Bronchial epithelial cell (primary cell): ENCODE results near the gene NFIA. TPM values are rescaled to one million over a fixed set of nuclear protein-coding genes. Genes with fewer than 3 reads are reported as not detected.

Source experiments
- DNase-seq: peaks from one replicate; pipeline ENCODE4 v3.0.0-alpha.2; 2010; ENCODE audit warnings: low read depth
- FAIRE-seq: peaks from 2 replicates; lab custom pipeline; 2011; peaks lifted over from hg19 to GRCh38; lab: Jason Lieb, UNC
- H3K27me3 ChIP-seq: 2 replicates; pipeline ENCODE4 v1.5.1; 2011; ENCODE audit warnings: low read length; ENCODE audit not compliant: control insufficient read depth, insufficient read depth
- H3K36me3 ChIP-seq: 2 replicates; pipeline ENCODE4 v1.5.1; 2011; ENCODE audit warnings: low read length; ENCODE audit not compliant: control insufficient read depth, insufficient read depth
- H3K4me3 ChIP-seq: 2 replicates; pipeline ENCODE4 v1.5.1; 2011; ENCODE audit warnings: mild to moderate bottlenecking, low read depth, low read length, control low read depth
- CTCF ChIP-seq: IDR thresholded peaks from 2 replicates; pipeline ENCODE4 v1.5.1; 2011; ENCODE audit warnings: mild to moderate bottlenecking, moderate library complexity, low read length, control low read depth, inconsistent platforms; ENCODE audit not compliant: insufficient read depth, severe bottlenecking
- total RNA-seq: library from RNA; depleted of rRNA; stranded (reverse); fragments of >200 nt; gene quantifications from 2 replicates; pipeline ENCODE4 v1.2.1, GENCODE V29; 2014

Gene NFIA
- total RNA-seq, 1 donor from 2014 or later, result 7.4 TPM

- FAIRE-seq (no peak), DNase-seq (no peak)
- no peak for TF ChIP-seq CTCF
- no peaks in the 10 kb centered on the region for H3K27me3 ChIP-seq
- H3K36me3 ChIP-seq, result no peaks in the 10 kb centered on the region
- peak overlapping the region; percentile 57 for H3K4me3 ChIP-seq
Measured at GRCh38 chr1:61081144-61081685, 1.1 kb upstream of the NFIA start.

- no peak for TF ChIP-seq CTCF
- Histone ChIP-seq H3K4me3 (peak overlapping the region; percentile 57), H3K27me3 (no peaks in the 10 kb centered on the region), H3K36me3 (no peaks in the 10 kb centered on the region)
- DNase-seq, result no peak
- FAIRE-seq, result no peak
Measured at GRCh38 chr1:61081686-61082310, 563 bp upstream of the NFIA start.

- no peak for TF ChIP-seq CTCF
- Histone ChIP-seq H3K36me3 (peaks cover under 1% of the 10 kb centered on the region), H3K4me3 (peak overlapping the region; percentile 57), H3K27me3 (no peaks in the 10 kb centered on the region)
- FAIRE-seq, result no peak
- no peak for DNase-seq
Measured at GRCh38 chr1:61083013-61083806, 849 bp downstream of the NFIA start.

GRCh38 chr1:61083807-61084440 is 1.6 kb downstream of the NFIA start:
- DNase-seq (no peak), FAIRE-seq (no peak)
- Histone ChIP-seq H3K36me3 (peaks cover 3% of the 10 kb centered on the region), H3K27me3 (no peaks in the 10 kb centered on the region), H3K4me3 (peak overlapping the region; percentile 57)
- TF ChIP-seq CTCF, result no peak

- TF ChIP-seq CTCF, result no peak
- no peak for FAIRE-seq
- Histone ChIP-seq H3K4me3 (peak overlapping the region; percentile 57), H3K36me3 (peaks cover 3% of the 10 kb centered on the region), H3K27me3 (no peaks in the 10 kb centered on the region)
- no peak for DNase-seq
Measured at GRCh38 chr1:61084491-61085031, 2.2 kb downstream of the NFIA start.
